ENCODE data around the gene KLF9. TPM values are rescaled to one million over a fixed set of nuclear protein-coding genes. Genes with fewer than 3 reads are reported as not detected.
A peak's percentile ranks its signal among the peaks of the same experiment; 100 is the strongest.

The KLF9 gene
- total and polyA plus RNA-seq, 9 of the 15 experiments (the other 6 are each of a cell fraction or from before 2014, with no cell fraction given) = 3.3 to 11.9 (median 6.9) TPM

DNA sequence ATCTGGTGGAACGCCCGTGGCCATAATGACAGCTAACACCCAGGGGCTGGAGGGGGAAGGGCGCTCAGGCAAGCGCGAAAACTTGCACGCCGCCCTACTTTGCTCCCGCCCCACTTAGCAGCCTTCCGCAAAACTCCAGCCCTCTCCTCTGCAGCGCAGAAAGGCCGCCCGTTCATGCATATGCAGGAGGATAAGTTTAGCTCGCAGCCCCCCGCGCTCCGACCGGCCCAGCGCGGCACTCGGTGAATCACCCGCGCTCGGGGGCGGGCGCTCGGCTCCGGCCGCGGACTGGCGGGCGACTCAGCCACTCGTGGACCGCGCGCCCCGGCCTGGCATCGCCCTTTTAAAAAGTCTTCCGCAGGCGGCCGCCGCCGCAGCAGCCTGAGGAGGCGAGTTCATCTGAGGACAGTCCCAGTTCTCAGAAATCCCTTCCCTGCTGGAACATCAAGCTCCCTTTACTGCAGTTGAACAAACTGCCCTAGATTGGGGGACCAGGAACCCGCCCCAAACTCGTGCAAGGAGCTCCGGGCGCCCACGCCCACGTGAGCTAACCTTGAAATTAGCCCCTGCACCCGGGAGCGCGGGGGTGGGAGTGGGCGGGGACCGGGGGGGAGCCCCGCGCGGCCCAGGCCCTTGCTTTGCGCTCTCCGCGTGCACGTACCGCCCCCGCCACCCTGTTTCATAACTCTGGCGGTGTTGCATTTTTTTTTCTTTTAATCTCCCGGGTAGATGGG, 4.5 kb upstream of the KLF9 start (continued):
- TF ChIP-seq CTBP1 (IDR thresholded peaks at IDR 0.05; ENCODE audit: borderline replicate concordance) (peak; percentile 79), ZNF134 (CRISPR knock-in tag; conservative IDR thresholded peaks at IDR 0.05) (no peak), FOXA3 (CRISPR knock-in tag; conservative IDR thresholded peaks at IDR 0.05 in 1 of 2, IDR thresholded peaks at IDR 0.05 in 1 of 2) (no peak), BCL6 (CRISPR knock-in tag; IDR thresholded peaks at IDR 0.05) (no peak), SIN3A (IDR thresholded peaks at IDR 0.05; ENCODE audit: borderline replicate concordance in 2 of 2, control insufficient read depth in 1 of 2, low read depth in 2 of 2, low read length in 2 of 2) (no peak), PURB (CRISPR knock-in tag; IDR thresholded peaks at IDR 0.05; ENCODE audit: low read depth) (no peak), SAFB (IDR thresholded peaks at IDR 0.05; ENCODE audit: borderline replicate concordance, low read depth, low read length) (peak; percentile 63; the same call in 1 of the 2 replicates), HDGF (IDR thresholded peaks at IDR 0.05) (no peak), HMG20B (CRISPR knock-in tag; IDR thresholded peaks at IDR 0.05) (no peak), ELF1 (tag; IDR thresholded peaks at IDR 0.05) (peak; percentile 69), ZNF408 (CRISPR knock-in tag; IDR thresholded peaks at IDR 0.05; ENCODE audit: low read depth) (no peak)
- TF ChIP-seq, protein P1, sequence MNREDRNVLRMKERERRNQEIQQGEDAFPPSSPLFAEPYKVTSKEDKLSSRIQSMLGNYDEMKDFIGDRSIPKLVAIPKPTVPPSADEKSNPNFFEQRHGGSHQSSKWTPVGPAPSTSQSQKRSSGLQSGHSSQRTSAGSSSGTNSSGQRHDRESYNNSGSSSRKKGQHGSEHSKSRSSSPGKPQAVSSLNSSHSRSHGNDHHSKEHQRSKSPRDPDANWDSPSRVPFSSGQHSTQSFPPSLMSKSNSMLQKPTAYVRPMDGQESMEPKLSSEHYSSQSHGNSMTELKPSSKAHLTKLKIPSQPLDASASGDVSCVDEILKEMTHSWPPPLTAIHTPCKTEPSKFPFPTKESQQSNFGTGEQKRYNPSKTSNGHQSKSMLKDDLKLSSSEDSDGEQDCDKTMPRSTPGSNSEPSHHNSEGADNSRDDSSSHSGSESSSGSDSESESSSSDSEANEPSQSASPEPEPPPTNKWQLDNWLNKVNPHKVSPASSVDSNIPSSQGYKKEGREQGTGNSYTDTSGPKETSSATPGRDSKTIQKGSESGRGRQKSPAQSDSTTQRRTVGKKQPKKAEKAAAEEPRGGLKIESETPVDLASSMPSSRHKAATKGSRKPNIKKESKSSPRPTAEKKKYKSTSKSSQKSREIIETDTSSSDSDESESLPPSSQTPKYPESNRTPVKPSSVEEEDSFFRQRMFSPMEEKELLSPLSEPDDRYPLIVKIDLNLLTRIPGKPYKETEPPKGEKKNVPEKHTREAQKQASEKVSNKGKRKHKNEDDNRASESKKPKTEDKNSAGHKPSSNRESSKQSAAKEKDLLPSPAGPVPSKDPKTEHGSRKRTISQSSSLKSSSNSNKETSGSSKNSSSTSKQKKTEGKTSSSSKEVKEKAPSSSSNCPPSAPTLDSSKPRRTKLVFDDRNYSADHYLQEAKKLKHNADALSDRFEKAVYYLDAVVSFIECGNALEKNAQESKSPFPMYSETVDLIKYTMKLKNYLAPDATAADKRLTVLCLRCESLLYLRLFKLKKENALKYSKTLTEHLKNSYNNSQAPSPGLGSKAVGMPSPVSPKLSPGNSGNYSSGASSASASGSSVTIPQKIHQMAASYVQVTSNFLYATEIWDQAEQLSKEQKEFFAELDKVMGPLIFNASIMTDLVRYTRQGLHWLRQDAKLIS (CRISPR knock-in tag; IDR thresholded peaks at IDR 0.05) = no peak; the same call in 1 of the 2 replicates
- TF ChIP-seq, protein P2, sequence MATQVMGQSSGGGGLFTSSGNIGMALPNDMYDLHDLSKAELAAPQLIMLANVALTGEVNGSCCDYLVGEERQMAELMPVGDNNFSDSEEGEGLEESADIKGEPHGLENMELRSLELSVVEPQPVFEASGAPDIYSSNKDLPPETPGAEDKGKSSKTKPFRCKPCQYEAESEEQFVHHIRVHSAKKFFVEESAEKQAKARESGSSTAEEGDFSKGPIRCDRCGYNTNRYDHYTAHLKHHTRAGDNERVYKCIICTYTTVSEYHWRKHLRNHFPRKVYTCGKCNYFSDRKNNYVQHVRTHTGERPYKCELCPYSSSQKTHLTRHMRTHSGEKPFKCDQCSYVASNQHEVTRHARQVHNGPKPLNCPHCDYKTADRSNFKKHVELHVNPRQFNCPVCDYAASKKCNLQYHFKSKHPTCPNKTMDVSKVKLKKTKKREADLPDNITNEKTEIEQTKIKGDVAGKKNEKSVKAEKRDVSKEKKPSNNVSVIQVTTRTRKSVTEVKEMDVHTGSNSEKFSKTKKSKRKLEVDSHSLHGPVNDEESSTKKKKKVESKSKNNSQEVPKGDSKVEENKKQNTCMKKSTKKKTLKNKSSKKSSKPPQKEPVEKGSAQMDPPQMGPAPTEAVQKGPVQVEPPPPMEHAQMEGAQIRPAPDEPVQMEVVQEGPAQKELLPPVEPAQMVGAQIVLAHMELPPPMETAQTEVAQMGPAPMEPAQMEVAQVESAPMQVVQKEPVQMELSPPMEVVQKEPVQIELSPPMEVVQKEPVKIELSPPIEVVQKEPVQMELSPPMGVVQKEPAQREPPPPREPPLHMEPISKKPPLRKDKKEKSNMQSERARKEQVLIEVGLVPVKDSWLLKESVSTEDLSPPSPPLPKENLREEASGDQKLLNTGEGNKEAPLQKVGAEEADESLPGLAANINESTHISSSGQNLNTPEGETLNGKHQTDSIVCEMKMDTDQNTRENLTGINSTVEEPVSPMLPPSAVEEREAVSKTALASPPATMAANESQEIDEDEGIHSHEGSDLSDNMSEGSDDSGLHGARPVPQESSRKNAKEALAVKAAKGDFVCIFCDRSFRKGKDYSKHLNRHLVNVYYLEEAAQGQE (IDR thresholded peaks at IDR 0.05; ENCODE audit: borderline replicate concordance) = no peak
- TF ChIP-seq, protein P2 (CRISPR knock-in tag; IDR thresholded peaks at IDR 0.05; ENCODE audit: low read depth) = no peak
- TF ChIP-seq, protein P3, sequence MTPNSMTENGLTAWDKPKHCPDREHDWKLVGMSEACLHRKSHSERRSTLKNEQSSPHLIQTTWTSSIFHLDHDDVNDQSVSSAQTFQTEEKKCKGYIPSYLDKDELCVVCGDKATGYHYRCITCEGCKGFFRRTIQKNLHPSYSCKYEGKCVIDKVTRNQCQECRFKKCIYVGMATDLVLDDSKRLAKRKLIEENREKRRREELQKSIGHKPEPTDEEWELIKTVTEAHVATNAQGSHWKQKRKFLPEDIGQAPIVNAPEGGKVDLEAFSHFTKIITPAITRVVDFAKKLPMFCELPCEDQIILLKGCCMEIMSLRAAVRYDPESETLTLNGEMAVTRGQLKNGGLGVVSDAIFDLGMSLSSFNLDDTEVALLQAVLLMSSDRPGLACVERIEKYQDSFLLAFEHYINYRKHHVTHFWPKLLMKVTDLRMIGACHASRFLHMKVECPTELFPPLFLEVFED (CRISPR knock-in tag; conservative IDR thresholded peaks at IDR 0.05) = no peak
